Measurements from ENCODE around the gene EDNRA. TPM values are rescaled to one million over a fixed set of nuclear protein-coding genes. Genes with fewer than 3 reads are reported as not detected.

EDNRA gene
- total and polyA plus RNA-seq, 2 of the 8 experiments (the other 6 are each of a cell fraction or from before 2014, with no cell fraction given): 1.7 to 3.3 TPM

DNA sequence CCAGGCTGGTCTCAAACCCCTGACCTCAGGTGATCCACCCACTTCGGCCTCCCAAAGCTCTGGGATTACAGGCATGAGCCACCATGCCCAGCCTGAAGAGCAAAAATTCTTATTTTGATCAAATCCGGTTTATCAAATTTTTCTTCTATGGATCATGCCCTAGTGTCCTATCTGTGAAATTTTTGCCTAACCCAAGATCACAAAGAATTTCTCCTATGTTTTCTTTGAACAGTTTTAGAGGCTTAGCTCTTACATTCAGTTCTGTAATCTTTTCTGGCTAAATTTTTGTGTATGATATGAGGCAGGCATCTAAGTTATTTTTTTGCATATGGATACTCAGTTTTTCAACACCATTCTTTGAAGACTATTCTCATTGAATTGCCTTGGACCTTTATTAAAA, 27.4 kb downstream of the EDNRA start:
- Histone ChIP-seq H3K79me2 (ENCODE audit: control insufficient read depth in 1 of 2, insufficient read depth in 2 of 2, low read length in 2 of 2) (no peaks in the 10 kb centered on the region), H3K56ac (replicated peaks; ENCODE audit: insufficient read length, low read depth, low read length) (no peak overlapping the region), H2BK5ac (ENCODE audit: low read depth, low read length) (no peak overlapping the region), H3K14ac (ENCODE audit: insufficient read length) (no peak overlapping the region), H4K8ac (ENCODE audit: extremely low read depth, insufficient read depth, low read length) (no peak overlapping the region), H3K23ac (ENCODE audit: insufficient read length) (no peak overlapping the region), H3K4me1 (replicated peaks in 1 of 4; ENCODE audit: control insufficient read depth in 3 of 4, insufficient read depth in 4 of 4, low read length in 3 of 4) (0 out of 7 replicates have a peak, but pooled peaks cover 0 to 3% (median 0%) of the 10 kb centered on the region in 4 experiments), H3K27me3 (replicated peaks in 1 of 4; ENCODE audit: control insufficient read depth in 3 of 4, extremely low read depth in 1 of 4, insufficient read depth in 3 of 4, low read length in 3 of 4) (no peaks in the 10 kb centered on the region), H3K4me2 (ENCODE audit: insufficient read depth in 1 of 2, low read depth in 2 of 2, low read length in 2 of 2) (no peak overlapping the region), H3K4me3 (ENCODE audit: extremely low read depth in 1 of 4, insufficient read depth in 2 of 4, low read depth in 3 of 4, low read length in 4 of 4) (no peak overlapping the region), H3K4ac (replicated peaks; ENCODE audit: insufficient read length, low read depth, low read length) (no peak overlapping the region), H2AFZ (ENCODE audit: low read length) (no peak overlapping the region), H2BK12ac (ENCODE audit: low read depth, low read length) (no peak overlapping the region), H3K18ac (ENCODE audit: extremely low read depth, low read length) (no peak overlapping the region), H2AK5ac (ENCODE audit: low read depth, low read length) (no peak overlapping the region), H3K23me2 (ENCODE audit: low read depth, low read length) (no peaks in the 10 kb centered on the region), H3K79me1 (ENCODE audit: low read depth, low read length) (no peaks in the 10 kb centered on the region), H3K36me3 (ENCODE audit: control insufficient read depth in 2 of 4, insufficient read depth in 4 of 4, low read length in 3 of 4) (no peaks in the 10 kb centered on the region), H2BK15ac (ENCODE audit: low read length) (no peak overlapping the region), H3K9ac (replicated peaks in 1 of 4; ENCODE audit: extremely low read depth in 1 of 4, low read depth in 3 of 4, low read length in 3 of 4) (no peak overlapping the region), H2BK120ac (replicated peaks; ENCODE audit: low read depth, low read length) (no peak overlapping the region), H4K91ac (replicated peaks; ENCODE audit: insufficient read length, low read length) (no peak overlapping the region), H4K20me1 (replicated peaks in 1 of 2; ENCODE audit: control insufficient read depth in 1 of 2, insufficient read depth in 2 of 2, low read length in 2 of 2) (no peaks in the 10 kb centered on the region), H2BK20ac (ENCODE audit: low read length) (no peak overlapping the region), H3K27ac (ENCODE audit: low read depth, low read length) (no peak overlapping the region), H4K5ac (ENCODE audit: insufficient read length, low read depth, low read length) (no peak overlapping the region), H3K9me3 (ENCODE audit: insufficient read depth in 2 of 2, low read depth in 1 of 2, low read length in 1 of 2) (no peaks in the 10 kb centered on the region)
- ChIA-PET POLR2A (ENCODE audit: partially characterized antibody) (interaction anchor here (0.6 kb wide), 1 partner anchor 843 kb away, joined by 3 read pairs; no protein-coding TSS in a partner anchor), CTCF (ENCODE audit: partially characterized antibody) (interaction anchor here (1.2 to 2.8 kb wide), 3 partner anchors 11 to 81 kb away, joined by 3 to 25 read pairs (median 3); no protein-coding TSS in a partner anchor)
- TF ChIP-seq JUN (IDR thresholded peaks at IDR 0.05; ENCODE audit: low read depth, low read length) (no peak), CHD2 (IDR thresholded peaks at IDR 0.05; ENCODE audit: low read length) (no peak), SIRT6 (IDR thresholded peaks at IDR 0.05; ENCODE audit: low read length) (no peak), YY1 (IDR thresholded peaks at IDR 0.05; ENCODE audit: low read depth, low read length) (no peak), RBBP5 (IDR thresholded peaks at IDR 0.05; ENCODE audit: borderline replicate concordance, low read depth, low read length) (no peak)
- DNase-seq (ENCODE audit: low read depth in 1 of 2, low spot score in 2 of 2) (no peak), FAIRE-seq (no peak)
- 100% methylated on average over 2 of the region's 2 CpGs; no CpG with 5 or more reads in 1 of the 2 experiments for WGBS, 2 experiments (ENCODE audit: extremely low coverage in 1 of 2, insufficient coverage in 1 of 2, insufficient read length in 1 of 2, insufficient replicate concordance in 2 of 2, low coverage in 1 of 2, low lambda C conversion rate in 2 of 2, missing lambda C conversion rate in 1 of 2)

All from H1 (cell line).